H1 (cell line): ENCODE measurements around the gene IL1RAP. TPM values are rescaled to one million over a fixed set of nuclear protein-coding genes. Genes with fewer than 3 reads are reported as not detected.

Experiments used
- ATF3 ChIP-seq: IDR thresholded peaks from 2 replicates; pipeline ENCODE4 v1.6.1; 2011; ENCODE audit warnings: low read depth, mild to moderate bottlenecking, low read length; ENCODE audit not compliant: insufficient read depth
- EP300 ChIP-seq, 2 experiments: IDR thresholded peaks; 1 replicate in 1 of 2; 2 replicates in 1 of 2; pipeline ENCODE4 v1.6.1; 2011 to 2012; ENCODE audit warnings: low read depth in 2 of 2, low read length in 2 of 2, mild to moderate bottlenecking in 2 of 2, borderline replicate concordance in 1 of 2, inconsistent platforms in 1 of 2, moderate library complexity in 1 of 2
- NANOG ChIP-seq: IDR thresholded peaks from 2 replicates; pipeline ENCODE4 v1.6.1; 2011; ENCODE audit warnings: low read length, low read depth, mild to moderate bottlenecking, inconsistent platforms; ENCODE audit not compliant: insufficient read depth, poor library complexity, severe bottlenecking
- NRF1 ChIP-seq: IDR thresholded peaks from 2 replicates; pipeline ENCODE4 v1.6.1; 2011; ENCODE audit warnings: mild to moderate bottlenecking, low read depth, low read length, improper control_type of control experiment
- SIX5 ChIP-seq: IDR thresholded peaks from 2 replicates; pipeline ENCODE4 v1.6.1; 2011; ENCODE audit warnings: mild to moderate bottlenecking, low read depth, low read length
- SP2 ChIP-seq: IDR thresholded peaks from 2 replicates; pipeline ENCODE4 v1.6.1; 2012; ENCODE audit warnings: mild to moderate bottlenecking, low read length, inconsistent platforms
- SRF ChIP-seq: IDR thresholded peaks from 2 replicates; pipeline ENCODE4 v1.6.1; 2011; ENCODE audit warnings: mild to moderate bottlenecking, low read depth, low read length, moderate library complexity
- SUZ12 ChIP-seq: fragments of 200-600 bp; sonication (generic); IDR thresholded peaks from 2 replicates; pipeline ENCODE4 v1.6.1; 2012; ENCODE audit warnings: mild to moderate bottlenecking, inconsistent platforms, low read length, moderate library complexity, mixed read lengths
- polyA plus RNA-seq, 7 experiments: library from polyadenylated mRNA; depleted of rRNA in 3 of 7; stranded (reverse) in 5 of 7; unstranded in 2 of 7; fragments of >200 nt in 5 of 7; fragments of 200-250 nt in 2 of 7; gene quantifications; 1 replicate in 5 of 7; 2 replicates in 1 of 7; 4 replicates in 1 of 7; pipeline versions ENCODE4 v1.2.1 to v1.2.3, GENCODE V29; 2011 to 2013; ENCODE audit warnings: missing spikeins in 2 of 7, mixed read lengths in 2 of 7
- total RNA-seq: library from RNA; stranded (reverse); fragmentation: NEBNext Ultra II Directional; extraction: Animal tissue kit (Norgen Biotek cat#: 25700); gene quantifications from 2 replicates; pipeline ENCODE4 v1.2.1, GENCODE V29; 2021

IL1RAP gene
- total and polyA plus RNA-seq, 2 of the 8 experiments (the other 6 are each of a cell fraction or from before 2014, with no cell fraction given): 2.4 to 3.9 TPM

- TF ChIP-seq SP2: no peak
- no peak for TF ChIP-seq SRF
- TF ChIP-seq ATF3: no peak
- no peak for TF ChIP-seq SIX5
- no peak for TF ChIP-seq NANOG
- TF ChIP-seq EP300 (IDR thresholded peaks at IDR 0.05; ENCODE audit: borderline replicate concordance in 1 of 2, low read depth in 2 of 2, low read length in 2 of 2): no peak
- no peak for TF ChIP-seq NRF1
- TF ChIP-seq SUZ12: no peak
Observed at GRCh38 chr3:190545191-190545590, 31.3 kb downstream of the IL1RAP start (continued).
